ENCODE data around the gene ASCL5. TPM values are rescaled to one million over a fixed set of nuclear protein-coding genes. Genes with fewer than 3 reads are reported as not detected.

The ASCL5 gene
- total and polyA plus RNA-seq, 9 of the 15 experiments (the other 6 are each of a cell fraction or from before 2014, with no cell fraction given) = 0.09 TPM; not detected in 8

DNA sequence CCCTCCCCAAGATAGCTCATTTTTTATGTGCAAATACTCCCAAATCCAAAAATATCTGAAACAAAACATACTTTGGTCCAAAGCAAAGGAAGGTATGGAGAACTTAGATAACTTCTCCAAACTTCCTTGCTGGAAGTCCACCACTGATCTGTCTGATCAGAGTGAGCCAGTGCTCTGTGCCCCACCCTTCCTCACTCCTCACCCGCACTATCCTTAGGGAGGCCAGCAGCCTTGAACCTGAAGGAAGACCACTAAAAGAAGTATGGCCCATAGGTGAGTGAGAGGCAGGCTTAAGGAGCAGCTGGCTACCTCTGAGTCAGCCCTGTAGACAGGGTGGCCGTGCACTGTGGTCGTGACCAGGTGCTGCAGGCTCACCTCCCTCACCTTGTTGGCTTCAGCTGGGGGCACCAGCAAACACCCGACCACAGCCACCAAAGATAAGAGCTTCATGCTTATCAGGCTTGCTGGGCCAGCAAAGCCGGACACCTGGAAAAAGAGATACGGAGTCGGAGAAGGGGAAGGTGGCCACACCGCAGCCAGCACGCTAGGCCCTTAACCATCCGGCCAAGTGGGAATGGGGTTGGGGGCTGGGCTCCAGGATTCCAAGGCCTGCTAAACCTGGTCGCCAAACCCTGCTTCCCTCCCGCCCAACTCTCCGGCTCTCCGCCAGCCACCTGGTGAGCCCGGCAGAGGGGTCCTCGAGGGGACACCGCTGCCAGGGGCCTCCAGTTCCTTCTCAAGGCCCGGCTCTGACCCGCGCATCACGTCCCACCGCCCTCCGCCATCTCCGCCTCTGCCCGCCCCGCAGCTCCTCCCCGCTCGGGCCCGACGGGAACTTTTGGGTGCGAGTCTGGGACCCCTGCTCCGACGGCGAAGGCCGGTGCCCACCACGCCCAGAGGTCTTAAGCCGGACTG is 26.7 kb upstream of the ASCL5 start (continued):
- TF ChIP-seq, protein P1, sequence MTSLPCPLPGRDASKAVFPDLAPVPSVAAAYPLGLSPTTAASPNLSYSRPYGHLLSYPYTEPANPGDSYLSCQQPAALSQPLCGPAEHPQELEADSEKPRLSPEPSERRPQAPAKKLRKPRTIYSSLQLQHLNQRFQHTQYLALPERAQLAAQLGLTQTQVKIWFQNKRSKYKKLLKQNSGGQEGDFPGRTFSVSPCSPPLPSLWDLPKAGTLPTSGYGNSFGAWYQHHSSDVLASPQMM (CRISPR knock-in tag; IDR thresholded peaks at IDR 0.05) = no peak
- TF ChIP-seq, protein P2, sequence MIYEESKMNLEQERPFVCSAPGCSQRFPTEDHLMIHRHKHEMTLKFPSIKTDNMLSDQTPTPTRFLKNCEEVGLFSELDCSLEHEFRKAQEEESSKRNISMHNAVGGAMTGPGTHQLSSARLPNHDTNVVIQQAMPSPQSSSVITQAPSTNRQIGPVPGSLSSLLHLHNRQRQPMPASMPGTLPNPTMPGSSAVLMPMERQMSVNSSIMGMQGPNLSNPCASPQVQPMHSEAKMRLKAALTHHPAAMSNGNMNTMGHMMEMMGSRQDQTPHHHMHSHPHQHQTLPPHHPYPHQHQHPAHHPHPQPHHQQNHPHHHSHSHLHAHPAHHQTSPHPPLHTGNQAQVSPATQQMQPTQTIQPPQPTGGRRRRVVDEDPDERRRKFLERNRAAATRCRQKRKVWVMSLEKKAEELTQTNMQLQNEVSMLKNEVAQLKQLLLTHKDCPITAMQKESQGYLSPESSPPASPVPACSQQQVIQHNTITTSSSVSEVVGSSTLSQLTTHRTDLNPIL (CRISPR knock-in tag; IDR thresholded peaks at IDR 0.05) = no peak
- TF ChIP-seq EHMT2 (IDR thresholded peaks at IDR 0.05) = no peak
- TF ChIP-seq ZNF561 (CRISPR knock-in tag; conservative IDR thresholded peaks at IDR 0.05) = no peak
- peak; percentile 95 for TF ChIP-seq PML (IDR thresholded peaks at IDR 0.05; ENCODE audit: low read length)
- TF ChIP-seq ZNF551 (CRISPR knock-in tag; IDR thresholded peaks at IDR 0.05) = no peak
- TF ChIP-seq, protein P3, sequence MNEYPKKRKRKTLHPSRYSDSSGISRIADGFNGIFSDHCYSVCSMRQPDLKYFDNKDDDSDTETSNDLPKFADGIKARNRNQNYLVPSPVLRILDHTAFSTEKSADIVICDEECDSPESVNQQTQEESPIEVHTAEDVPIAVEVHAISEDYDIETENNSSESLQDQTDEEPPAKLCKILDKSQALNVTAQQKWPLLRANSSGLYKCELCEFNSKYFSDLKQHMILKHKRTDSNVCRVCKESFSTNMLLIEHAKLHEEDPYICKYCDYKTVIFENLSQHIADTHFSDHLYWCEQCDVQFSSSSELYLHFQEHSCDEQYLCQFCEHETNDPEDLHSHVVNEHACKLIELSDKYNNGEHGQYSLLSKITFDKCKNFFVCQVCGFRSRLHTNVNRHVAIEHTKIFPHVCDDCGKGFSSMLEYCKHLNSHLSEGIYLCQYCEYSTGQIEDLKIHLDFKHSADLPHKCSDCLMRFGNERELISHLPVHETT (CRISPR knock-in tag; conservative IDR thresholded peaks at IDR 0.05 in 1 of 2, IDR thresholded peaks at IDR 0.05 in 1 of 2) = peak in 1 of 2 experiments; percentile 48; a peak in 1 of 4 replicates
- no peak for TF ChIP-seq MCM7 (IDR thresholded peaks at IDR 0.05)
- TF ChIP-seq ZNF133 (CRISPR knock-in tag; IDR thresholded peaks at IDR 0.05) = no peak
- TF ChIP-seq, protein P4, sequence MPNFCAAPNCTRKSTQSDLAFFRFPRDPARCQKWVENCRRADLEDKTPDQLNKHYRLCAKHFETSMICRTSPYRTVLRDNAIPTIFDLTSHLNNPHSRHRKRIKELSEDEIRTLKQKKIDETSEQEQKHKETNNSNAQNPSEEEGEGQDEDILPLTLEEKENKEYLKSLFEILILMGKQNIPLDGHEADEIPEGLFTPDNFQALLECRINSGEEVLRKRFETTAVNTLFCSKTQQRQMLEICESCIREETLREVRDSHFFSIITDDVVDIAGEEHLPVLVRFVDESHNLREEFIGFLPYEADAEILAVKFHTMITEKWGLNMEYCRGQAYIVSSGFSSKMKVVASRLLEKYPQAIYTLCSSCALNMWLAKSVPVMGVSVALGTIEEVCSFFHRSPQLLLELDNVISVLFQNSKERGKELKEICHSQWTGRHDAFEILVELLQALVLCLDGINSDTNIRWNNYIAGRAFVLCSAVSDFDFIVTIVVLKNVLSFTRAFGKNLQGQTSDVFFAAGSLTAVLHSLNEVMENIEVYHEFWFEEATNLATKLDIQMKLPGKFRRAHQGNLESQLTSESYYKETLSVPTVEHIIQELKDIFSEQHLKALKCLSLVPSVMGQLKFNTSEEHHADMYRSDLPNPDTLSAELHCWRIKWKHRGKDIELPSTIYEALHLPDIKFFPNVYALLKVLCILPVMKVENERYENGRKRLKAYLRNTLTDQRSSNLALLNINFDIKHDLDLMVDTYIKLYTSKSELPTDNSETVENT (CRISPR knock-in tag; IDR thresholded peaks at IDR 0.05) = no peak
- TF ChIP-seq, protein P5, sequence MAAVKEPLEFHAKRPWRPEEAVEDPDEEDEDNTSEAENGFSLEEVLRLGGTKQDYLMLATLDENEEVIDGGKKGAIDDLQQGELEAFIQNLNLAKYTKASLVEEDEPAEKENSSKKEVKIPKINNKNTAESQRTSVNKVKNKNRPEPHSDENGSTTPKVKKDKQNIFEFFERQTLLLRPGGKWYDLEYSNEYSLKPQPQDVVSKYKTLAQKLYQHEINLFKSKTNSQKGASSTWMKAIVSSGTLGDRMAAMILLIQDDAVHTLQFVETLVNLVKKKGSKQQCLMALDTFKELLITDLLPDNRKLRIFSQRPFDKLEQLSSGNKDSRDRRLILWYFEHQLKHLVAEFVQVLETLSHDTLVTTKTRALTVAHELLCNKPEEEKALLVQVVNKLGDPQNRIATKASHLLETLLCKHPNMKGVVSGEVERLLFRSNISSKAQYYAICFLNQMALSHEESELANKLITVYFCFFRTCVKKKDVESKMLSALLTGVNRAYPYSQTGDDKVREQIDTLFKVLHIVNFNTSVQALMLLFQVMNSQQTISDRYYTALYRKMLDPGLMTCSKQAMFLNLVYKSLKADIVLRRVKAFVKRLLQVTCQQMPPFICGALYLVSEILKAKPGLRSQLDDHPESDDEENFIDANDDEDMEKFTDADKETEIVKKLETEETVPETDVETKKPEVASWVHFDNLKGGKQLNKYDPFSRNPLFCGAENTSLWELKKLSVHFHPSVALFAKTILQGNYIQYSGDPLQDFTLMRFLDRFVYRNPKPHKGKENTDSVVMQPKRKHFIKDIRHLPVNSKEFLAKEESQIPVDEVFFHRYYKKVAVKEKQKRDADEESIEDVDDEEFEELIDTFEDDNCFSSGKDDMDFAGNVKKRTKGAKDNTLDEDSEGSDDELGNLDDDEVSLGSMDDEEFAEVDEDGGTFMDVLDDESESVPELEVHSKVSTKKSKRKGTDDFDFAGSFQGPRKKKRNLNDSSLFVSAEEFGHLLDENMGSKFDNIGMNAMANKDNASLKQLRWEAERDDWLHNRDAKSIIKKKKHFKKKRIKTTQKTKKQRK (IDR thresholded peaks at IDR 0.05; ENCODE audit: borderline replicate concordance, low read depth, low read length) = no peak
- TF ChIP-seq ZKSCAN8 (CRISPR knock-in tag; IDR thresholded peaks at IDR 0.05) = no peak
- no peak for TF ChIP-seq SP2 (IDR thresholded peaks at IDR 0.05; ENCODE audit: extremely low read depth, low read depth, low read length, poor library complexity, severe bottlenecking)
- TF ChIP-seq, protein P6, sequence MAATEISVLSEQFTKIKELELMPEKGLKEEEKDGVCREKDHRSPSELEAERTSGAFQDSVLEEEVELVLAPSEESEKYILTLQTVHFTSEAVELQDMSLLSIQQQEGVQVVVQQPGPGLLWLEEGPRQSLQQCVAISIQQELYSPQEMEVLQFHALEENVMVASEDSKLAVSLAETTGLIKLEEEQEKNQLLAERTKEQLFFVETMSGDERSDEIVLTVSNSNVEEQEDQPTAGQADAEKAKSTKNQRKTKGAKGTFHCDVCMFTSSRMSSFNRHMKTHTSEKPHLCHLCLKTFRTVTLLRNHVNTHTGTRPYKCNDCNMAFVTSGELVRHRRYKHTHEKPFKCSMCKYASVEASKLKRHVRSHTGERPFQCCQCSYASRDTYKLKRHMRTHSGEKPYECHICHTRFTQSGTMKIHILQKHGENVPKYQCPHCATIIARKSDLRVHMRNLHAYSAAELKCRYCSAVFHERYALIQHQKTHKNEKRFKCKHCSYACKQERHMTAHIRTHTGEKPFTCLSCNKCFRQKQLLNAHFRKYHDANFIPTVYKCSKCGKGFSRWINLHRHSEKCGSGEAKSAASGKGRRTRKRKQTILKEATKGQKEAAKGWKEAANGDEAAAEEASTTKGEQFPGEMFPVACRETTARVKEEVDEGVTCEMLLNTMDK (IDR thresholded peaks at IDR 0.05; ENCODE audit: borderline replicate concordance, insufficient read depth, low read depth, low read length, poor library complexity, severe bottlenecking) = no peak

All from K562 (cell line).